GM21515 (cell line): Measurements from ENCODE around the gene ZNF804A.

ENCODE experiments used
- ATAC-seq: cut with Tn5 transposase; IDR thresholded peaks from one replicate; pipeline ENCODE4 v1.9.1; 2021; ENCODE audit not compliant: unreplicated experiment

ZNF804A gene

DNA sequence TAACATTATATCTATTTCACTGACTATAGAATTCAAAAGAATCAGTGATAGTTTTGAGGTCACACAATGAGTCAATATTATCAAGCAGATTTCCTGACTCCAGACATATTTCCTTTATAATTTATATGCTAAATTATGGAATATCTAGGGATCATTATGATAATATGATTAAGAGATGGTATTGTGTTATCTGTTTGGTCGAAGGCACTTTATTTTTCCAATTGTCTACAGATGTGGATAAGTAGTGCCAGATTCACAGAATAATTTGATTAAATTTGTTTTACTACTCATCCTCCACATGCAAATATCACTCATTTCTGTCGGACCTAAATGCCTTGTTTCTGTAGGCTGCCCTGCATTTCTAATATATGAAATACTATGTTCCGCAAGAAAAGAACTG, 4.4 kb downstream of the ZNF804A start:
- ATAC-seq = no peak

- no peak for ATAC-seq
Measured at GRCh38 chr2:184610891-184611290, 12.6 kb downstream of the ZNF804A start.

DNA sequence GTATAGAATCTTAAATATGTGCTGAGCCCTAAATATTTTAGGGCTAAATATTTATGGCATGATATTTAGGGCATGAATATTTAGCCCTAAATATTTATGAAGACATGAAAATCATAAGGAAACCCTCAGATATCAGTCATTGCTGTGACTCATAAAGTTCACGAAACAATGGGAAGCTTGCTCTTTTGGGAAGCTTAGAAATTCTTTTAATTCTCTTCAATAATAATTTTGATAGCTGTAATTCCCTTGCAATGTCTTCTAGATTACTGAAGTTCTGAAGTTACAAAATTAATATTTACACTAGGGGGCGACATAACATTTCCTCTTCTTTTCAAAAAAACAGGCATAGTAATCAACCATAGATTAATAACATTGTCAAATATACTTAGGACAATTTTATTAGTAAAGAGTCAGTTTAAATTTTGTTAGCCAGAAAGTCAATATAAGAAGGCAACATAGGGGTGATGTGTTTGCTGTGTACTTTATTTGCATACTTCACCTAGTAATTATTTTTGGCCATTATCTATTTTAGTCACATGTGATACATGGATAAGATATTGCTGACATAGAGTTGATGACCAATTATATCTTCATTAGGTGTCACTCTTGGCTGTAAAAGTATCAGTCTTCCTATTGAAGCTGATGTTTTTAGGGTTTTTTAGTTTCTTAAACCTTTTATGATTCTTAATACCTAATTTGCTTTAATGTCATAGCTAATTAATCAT, 13.2 kb downstream of the ZNF804A start:
- ATAC-seq = no peak

DNA sequence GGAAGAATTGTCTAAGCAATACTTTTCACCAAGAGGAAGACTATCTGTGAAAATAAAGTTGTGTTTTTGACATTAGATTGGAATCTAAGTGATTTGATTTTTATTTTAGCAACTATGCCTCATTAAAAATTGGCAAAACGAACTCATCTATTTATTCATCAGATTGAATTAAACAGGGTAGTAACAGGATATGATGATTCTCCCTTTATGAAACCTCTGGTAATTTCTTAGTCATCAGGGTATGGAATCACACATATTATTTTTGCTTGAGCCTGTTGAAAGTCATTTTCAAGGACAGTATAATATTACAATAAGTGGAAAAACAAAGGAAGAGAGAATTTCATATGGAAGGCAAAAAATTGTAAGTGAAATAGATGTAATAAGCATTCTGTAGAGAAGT, 22.0 kb downstream of the ZNF804A start:
- ATAC-seq = no peak

DNA sequence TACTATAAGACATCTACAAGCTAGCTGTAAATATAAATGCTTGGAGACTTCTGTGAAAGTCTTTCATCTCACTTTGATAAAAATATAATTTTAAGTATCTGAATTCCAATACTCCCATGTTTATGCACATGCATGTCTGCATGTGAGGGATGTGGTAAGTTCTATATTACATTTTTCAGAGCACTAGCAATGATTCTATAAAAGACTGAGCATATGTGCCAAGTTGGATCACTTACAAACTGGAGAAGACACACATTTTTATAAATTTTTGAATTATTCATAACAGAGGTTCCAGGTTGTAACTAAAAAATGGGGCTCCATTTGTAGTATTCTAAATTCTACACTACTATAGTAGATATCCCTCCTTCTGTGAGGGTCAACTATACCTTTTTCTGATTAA, 26.0 kb downstream of the ZNF804A start:
- no peak for ATAC-seq

DNA sequence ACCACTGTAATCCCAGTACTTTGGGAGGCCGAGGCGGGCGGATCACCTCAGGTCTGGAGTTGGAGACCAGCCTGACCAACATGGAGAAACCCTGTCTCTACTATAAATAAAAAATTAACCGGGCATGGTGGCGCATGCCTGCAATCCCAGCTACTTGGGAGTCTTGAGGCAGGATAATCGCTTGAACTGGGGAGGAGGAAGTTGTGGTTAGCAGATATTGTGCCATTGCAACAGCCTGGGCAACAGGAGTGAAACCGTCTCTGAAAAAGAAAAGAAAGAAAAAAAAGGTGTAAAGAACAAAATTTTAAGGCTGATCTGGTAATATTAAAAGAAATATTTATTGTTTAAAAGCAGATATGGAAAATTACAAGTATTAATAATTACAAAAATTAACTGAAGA, 29.7 kb downstream of the ZNF804A start:
- no peak for ATAC-seq

- no peak for ATAC-seq
Measured at GRCh38 chr2:184633726-184634125, 35.4 kb downstream of the ZNF804A start.

DNA sequence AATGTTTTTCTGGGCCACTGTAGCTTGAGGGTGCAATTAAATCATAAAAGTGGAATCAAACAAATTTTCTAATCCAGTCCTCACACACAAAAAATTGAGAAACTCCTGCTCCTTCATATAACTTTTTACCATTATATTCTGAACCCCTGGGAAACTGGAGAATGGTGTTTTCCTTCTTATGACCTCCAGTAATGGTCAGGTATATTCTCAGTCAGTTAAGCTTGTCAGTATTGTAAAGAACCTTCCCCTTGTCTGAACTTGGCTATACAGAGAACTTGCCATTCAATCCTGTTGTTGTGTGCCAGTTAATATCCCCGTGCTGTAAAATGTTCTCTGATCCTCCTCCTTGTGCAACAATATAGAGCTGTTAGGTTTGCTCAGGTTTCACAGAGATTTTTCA, 39.5 kb downstream of the ZNF804A start:
- no peak for ATAC-seq

GRCh38 chr2:184644685-184645084, 46.4 kb downstream of the ZNF804A start:
- ATAC-seq = no peak

DNA sequence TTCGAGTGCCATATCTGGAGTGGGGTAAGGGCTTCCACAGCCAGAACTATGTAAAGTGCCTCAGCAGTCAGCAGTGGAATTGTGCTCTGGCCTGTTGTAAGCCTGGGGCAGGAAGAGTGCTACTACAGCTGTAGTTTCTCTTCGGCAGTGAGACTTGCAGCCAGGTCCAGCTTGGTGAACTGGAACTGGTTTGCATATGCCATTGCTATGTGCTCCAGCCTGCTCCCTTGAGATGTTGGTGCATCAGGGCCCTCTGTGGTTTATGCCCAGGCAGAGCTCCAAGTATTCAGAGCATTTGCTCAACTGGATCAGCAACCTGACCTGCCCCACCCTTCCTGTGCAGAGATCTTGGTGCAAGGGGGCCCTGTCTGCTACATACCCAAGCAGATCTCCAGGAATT, 47.8 kb downstream of the ZNF804A start:
- ATAC-seq = no peak

- ATAC-seq = no peak
Measured at GRCh38 chr2:184646593-184646992, 48.3 kb downstream of the ZNF804A start.

DNA sequence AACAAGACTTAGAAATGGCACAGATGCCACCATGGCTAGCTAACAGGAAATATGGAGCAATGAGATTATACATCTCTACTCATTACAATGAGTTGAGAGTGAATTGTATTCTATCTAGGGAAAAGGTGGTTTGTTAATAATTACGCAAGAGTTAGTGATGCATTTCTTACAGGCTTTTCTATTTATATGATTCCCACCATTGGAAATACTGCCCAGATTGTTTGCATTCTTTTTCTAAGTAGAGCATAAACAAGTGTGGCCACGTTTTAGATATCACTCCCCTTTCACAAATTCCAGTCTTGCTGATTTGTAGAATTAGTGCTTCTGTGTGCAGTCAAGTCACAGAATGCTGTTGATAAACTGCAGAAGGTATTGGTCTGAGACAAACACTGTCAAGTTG, 56.6 kb downstream of the ZNF804A start:
- no peak for ATAC-seq

DNA sequence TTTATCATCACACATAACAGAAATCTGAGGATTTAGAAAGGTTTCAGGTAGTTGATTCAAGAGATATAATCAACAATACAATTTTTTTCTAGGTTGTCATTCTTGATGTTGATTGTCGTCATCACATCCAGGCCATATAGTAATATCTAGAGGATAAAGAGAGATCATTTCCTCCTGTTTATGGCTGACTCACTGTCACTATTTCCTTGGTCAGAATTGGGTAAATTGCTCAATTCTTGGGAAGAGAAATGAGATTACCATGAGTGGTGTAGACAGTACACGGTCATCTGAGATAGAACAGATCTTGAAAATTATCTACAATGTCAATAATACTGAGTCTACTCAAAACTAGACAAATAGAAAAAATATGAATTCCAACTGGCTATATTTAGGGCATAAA, 78.8 kb downstream of the ZNF804A start:
- no peak for ATAC-seq

DNA sequence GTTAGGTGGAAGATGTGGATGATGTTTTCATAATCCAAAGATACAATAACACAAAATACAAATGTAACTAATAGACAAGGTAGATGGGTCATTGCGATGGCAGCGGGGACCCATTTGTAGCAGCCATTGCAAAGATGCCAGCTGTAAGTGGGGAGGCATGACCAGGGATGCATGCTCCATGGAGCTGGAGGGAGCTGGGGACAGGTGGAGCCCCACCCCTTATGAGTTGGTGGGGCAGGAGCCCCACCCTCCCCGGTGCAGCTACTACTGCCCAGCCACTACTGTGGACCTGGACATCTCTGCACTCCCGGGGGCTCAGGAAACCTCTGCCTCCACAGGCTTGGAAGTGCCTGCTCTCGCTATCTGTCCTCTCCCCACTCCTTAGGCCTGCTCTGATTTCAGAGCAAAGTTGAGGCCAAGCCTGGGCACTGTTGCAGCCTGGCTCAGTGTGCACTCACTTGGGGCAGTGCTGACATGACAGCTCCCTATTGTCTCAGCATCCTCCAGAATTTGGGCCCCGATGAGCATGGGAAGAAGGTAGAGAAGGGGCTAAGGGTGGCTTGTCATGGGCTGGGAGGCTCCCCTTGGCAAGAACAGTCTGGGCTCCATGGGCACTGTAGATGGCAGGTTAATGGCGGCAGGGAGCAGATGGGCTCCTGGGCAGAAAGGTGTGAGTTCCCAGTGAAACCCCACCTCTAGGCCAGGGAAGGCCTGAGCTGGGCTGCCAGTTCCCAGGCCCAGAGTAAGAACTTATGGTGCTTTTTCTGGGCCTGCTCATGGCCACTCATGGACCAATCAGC, 81.1 kb downstream of the ZNF804A start:
- ATAC-seq = no peak

GRCh38 chr2:184680825-184681224, 82.5 kb downstream of the ZNF804A start:
- ATAC-seq = no peak

DNA sequence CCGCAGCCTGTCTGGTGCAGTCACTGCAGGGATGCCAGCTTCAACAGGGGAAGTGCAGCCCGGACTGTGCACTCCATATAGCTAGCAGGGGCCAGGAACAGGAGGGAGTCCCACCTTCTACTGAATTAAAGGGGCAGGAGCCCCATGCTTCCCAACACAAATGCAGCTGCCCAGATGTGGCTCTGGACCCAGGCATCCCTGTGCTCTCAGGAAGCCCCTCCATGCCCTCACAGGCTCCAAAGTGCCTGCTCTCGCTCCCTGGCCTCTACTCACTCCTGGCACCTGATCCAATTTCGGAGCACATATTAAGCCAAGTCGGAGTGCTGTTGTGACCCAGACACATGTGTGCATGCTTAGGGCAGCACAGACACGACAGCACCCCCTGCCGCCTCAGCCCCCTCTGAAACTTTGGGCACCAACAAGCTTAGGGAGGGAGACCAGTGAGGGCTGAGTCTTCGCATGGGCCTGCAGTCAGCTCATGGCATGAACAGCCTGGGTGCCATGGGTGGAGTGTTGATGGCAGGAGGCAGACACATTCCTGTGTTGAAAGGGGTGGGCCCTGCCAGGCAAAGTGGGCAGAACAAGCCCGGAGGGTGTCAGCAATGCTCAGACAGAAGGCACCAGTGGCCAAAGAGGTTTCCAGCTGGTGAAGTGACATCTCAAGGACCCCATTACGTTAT, 83.5 kb downstream of the ZNF804A start:
- no peak for ATAC-seq

GRCh38 chr2:184683911-184684310, 85.6 kb downstream of the ZNF804A start:
- no peak for ATAC-seq

- ATAC-seq = no peak
Measured at GRCh38 chr2:184685999-184686841, 87.9 kb downstream of the ZNF804A start.

DNA sequence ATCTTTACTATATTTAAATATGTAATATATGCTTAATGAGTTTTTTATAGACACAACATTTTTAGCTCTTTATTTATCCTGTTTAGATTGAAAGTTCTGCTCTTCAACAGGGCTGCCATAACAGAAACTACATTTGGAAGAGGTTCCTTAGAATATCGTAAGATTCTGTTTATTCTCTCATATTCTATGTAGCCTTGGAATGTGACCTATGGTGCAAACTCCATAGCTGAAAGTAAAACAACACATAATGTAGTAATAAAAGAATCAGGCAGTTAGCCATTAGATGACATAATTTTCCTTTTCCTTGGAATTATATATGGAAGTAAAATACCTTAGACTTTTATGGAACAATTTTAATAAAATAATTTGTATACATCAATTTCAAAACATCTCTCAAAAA, 91.3 kb downstream of the ZNF804A start:
- no peak for ATAC-seq

DNA sequence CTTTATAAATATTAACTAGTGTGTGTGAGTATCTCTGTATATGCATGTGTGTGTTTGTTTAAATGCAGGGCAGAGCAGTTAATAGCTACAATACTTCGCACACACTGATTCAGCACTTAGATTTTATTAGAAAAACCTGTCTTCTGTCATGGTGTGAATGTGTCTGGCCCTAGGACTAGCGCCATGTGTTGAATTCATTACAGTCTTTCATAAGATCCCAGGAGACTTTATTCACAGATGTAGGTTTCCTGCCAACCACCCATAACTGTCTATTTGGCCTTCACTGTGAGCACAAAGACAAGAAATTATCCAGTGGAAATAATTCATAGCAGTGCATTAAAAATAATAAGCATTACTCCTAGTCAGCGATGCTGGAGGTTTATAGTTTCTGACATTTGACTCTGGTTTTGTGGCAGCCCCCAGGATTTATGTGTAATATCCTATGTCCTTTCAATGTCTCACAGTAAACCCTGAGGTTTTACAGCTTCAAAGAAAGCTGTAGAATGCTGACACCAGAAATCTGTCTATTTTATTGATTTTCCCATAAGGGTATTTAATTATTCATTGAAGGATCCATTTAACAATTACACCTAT, 93.9 kb downstream of the ZNF804A start:
- no peak for ATAC-seq

DNA sequence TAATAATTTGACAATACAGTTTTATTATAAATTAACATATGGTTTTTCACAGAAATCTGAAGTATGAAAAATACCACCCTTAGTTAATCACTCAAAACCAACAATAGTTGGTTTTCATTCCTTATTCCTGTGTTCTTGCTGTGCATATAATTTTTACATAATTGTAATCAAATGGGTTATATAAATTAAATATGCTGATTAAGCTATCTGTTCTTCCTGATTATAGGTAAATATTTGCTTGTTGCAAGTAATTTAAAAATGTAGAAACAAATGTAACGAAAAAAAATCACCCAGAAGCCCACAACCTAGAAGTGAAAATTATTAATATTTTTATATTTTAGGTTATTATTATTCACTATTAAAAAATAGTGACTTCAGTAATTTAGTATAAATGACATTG, 98.3 kb downstream of the ZNF804A start:
- no peak for ATAC-seq
